ENCODE measurements around the gene OTOP2. TPM values are rescaled to one million over a fixed set of nuclear protein-coding genes. Genes with fewer than 3 reads are reported as not detected.

OTOP2 gene
- total RNA-seq, 2 experiments from 2014 or later, result not detected

DNA sequence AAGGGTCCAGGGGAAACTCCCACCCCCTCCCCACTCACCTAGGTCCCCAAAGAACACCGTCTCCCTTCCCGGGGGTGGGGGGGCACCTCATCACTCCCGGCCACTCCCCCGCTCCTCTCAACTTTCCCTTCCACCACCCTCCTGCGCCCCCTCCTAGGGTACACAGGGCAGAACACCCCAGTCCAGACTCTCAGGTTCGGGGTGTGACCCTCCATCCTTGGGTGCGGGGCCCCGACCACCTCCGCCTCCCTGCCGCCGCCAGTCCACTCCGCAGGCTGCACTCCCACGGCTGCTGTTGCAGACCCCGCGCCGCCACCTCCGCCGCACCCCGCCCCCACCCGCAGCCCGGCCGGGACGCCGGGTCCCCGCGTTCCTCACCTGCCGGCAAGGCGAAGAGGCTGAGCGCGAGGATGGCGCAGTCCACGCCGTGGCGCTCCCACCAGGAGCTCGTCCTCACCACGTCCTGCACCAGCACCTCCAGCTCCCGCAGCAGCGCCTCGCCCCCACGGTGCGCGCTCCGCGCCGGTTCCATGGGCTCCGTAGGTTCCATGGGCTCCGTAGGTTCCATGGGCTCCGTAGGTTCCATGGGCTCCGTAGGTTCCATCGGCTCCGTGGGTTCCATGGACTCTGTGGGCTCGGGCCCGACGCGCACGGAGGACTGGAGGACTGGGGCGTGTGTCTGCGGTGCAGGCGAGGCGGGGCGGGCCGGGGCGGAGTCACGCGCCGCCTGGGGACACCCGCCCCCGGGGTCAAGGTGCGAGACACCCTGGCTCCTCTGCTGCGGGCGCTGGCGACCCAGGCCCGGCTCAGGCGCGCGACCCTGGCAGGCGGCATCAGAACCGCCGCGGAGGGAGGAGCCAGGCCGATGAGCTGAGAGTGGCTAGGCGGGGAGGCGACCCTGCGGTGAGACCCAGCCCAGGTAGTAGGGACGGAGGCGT lies 30.8 kb upstream of the OTOP2 start, which contains the start of gene FADS6:
Gene FADS6 (minus strand): TSS at position 660 of the 938 bp plus-strand sequence. CDS start 38 bp downstream, at position 622.
- Histone ChIP-seq H3K4me1 (ENCODE audit: insufficient read depth, low read length, poor library complexity, severe bottlenecking) (no peaks in the 10 kb centered on the region), H3K79me2 (ENCODE audit: insufficient read depth, low read depth, low read length) (no peaks in the 10 kb centered on the region), H2AFZ (ENCODE audit: low read length) (no peak within 1 kb of the TSS), H4K20me1 (ENCODE audit: insufficient read depth, low read length) (no peaks in the 10 kb centered on the region), H3K27ac (ENCODE audit: low read depth, low read length, poor library complexity, severe bottlenecking) (no peak within 1 kb of the TSS), H3K9me2 (ENCODE audit: insufficient read depth, low read length) (no peaks in the 10 kb centered on the region), H3K9me3 (ENCODE audit: low read length) (no peaks in the 10 kb centered on the region), H3K4me2 (ENCODE audit: low read length) (no peak within 1 kb of the TSS), H3K36me3 (ENCODE audit: insufficient read depth, low read length) (no peaks in the 10 kb centered on the region), H3K4me3 (ENCODE audit: low read depth, low read length, poor library complexity, severe bottlenecking) (no peak within 1 kb of the TSS)
- intact Hi-C loops (cut with micrococcal nuclease; ENCODE audit: unreplicated experiment), result no loop called here
- DNase-seq (ENCODE audit: low spot score), result no peak
- TF ChIP-seq EZH2phosphoT487 (IDR thresholded peaks at IDR 0.05; ENCODE audit: borderline replicate concordance, low read depth, low read length), result no peak
- no peak for TF ChIP-seq CTCF (conservative IDR thresholded peaks at IDR 0.05; ENCODE audit: low read length)
- POLR2A ChIA-PET, result no interaction called here
- CTCF ChIA-PET (ENCODE audit: unreplicated experiment), result no interaction called here
- BruUV-seq (replicated peaks), result no TSS peak

DNA sequence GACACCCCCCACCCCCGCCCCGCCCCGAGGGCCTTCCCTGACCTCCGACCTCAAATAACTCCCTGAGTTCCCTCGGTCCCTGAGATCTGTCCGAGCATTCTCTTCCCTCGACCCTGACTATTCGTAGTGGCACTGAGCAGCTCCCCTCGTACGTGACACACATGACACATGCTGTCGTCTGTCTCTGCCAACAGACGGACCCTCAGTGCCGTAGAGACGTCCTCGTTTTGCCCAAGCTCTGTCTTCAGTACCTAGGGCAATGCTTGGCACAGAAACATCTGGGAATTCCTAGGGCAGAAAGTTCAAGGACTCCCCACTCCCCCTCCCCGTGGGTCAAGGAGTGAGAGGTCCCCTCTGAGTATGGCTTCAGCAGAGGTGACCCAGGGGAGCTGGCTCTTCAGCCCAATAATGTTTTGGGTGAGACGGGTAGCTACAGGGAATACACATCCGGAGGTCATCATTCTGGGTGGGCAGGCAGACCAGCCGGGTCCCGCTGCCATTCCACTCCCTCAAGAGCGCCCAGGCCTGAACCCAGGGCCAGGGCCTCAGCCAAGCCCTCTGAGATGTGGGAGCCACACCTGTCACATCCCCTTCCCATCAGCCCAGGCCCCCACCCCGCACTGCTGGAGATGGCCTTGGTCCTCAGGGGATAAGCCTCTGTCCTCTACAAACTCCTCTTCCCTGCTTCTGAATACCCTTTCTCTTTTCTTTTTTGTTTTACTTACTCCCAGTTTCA lies 30.0 kb upstream of the OTOP2 start:
- H3K4me1 ChIP-seq (ENCODE audit: insufficient read depth, low read length, poor library complexity, severe bottlenecking), result no peaks in the 10 kb centered on the region
- H3K36me3 ChIP-seq (ENCODE audit: insufficient read depth, low read length), result no peaks in the 10 kb centered on the region
- no peak overlapping the region for H3K4me3 ChIP-seq (ENCODE audit: low read depth, low read length, poor library complexity, severe bottlenecking)
- no TSS peak for BruUV-seq (replicated peaks)
- H3K4me2 ChIP-seq (ENCODE audit: low read length), result no peak overlapping the region
- no peak overlapping the region for H3K27ac ChIP-seq (ENCODE audit: low read depth, low read length, poor library complexity, severe bottlenecking)
- no peak overlapping the region for H2AFZ ChIP-seq (ENCODE audit: low read length)
- ChIA-PET CTCF (ENCODE audit: unreplicated experiment) (no interaction called here), POLR2A (no interaction called here)
- H3K79me2 ChIP-seq (ENCODE audit: insufficient read depth, low read depth, low read length), result no peaks in the 10 kb centered on the region
- intact Hi-C loops (cut with micrococcal nuclease; ENCODE audit: unreplicated experiment), result no loop called here
- no peak for DNase-seq (ENCODE audit: low spot score)
- no peaks in the 10 kb centered on the region for H3K9me3 ChIP-seq (ENCODE audit: low read length)
- TF ChIP-seq CTCF (conservative IDR thresholded peaks at IDR 0.05; ENCODE audit: low read length) (no peak), EZH2phosphoT487 (IDR thresholded peaks at IDR 0.05; ENCODE audit: borderline replicate concordance, low read depth, low read length) (no peak)
- no peaks in the 10 kb centered on the region for H3K9me2 ChIP-seq (ENCODE audit: insufficient read depth, low read length)
- H4K20me1 ChIP-seq (ENCODE audit: insufficient read depth, low read length), result no peaks in the 10 kb centered on the region
